GM18870 (cell line): ENCODE data around the gene PCDHGA1.
"Not testable (repeated sequence)": the region's sequence is repeated elsewhere in the genome, so short reads cannot be mapped to it uniquely, and the experiment has no call there.

ENCODE experiments used
- ATAC-seq: cut with Tn5 transposase; IDR thresholded peaks from one replicate; pipeline ENCODE4 v1.9.1; 2021; ENCODE audit warnings: moderate library complexity; ENCODE audit not compliant: unreplicated experiment

PCDHGA1 gene

GRCh38 chr5:141409598-141410306 lies 79.4 kb downstream of the PCDHGA1 start:
- no peak for ATAC-seq

DNA sequence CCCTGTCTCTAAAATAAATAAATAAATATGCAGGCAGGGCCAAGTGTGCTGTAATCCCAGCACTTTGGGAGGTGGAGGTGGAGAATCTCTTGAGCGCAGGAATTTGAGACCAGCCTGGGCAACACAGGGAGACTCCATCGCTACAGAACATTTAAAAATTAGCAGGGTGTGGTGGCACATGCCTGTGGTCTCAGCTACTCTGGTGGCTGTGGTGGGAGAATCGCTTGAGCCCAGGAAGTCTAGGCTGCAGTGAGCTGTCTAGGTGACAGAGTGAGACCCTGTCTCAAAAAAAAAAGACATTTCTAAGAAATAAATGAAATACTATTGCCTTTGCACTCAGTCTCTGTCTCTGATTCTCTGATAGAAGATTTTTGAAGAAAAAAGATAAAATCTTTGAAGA lies 81.3 kb downstream of the PCDHGA1 start:
- no peak for ATAC-seq

DNA sequence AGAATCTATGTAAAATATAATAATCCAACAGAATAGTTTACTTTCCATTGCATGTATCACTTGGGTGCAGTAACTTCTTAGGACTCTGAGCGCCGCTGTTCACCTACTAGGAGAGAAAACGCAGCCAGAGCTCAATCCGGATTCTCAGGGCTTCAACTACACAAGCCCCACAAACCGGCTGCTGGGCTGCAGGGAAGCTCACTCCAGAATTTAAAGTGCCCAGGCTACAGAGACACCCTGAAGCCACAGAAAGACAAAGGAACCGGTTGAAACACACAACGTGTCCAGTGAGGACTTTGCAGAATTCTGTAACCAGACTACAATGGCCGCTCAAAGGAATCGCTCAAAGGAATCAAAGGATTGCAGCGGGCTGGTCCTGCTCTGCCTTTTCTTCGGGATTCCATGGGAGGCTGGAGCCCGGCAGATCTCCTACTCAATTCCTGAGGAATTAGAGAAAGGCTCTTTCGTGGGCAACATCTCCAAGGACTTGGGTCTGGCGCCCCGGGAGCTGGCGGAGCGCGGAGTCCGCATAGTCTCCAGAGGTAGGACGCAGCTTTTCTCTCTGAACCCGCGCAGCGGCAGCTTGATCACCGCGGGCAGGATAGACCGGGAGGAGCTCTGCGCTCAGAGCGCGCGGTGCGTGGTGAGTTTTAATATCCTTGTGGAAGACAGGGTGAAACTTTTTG lies 82.7 kb downstream of the PCDHGA1 start, which contains the start of gene PCDHGA10:
PCDHGA10 (plus strand) TSS at position 134 of the 686 bp plus-strand sequence; CDS start at position 323, 189 bp downstream.
- peak; percentile 78 for ATAC-seq

DNA sequence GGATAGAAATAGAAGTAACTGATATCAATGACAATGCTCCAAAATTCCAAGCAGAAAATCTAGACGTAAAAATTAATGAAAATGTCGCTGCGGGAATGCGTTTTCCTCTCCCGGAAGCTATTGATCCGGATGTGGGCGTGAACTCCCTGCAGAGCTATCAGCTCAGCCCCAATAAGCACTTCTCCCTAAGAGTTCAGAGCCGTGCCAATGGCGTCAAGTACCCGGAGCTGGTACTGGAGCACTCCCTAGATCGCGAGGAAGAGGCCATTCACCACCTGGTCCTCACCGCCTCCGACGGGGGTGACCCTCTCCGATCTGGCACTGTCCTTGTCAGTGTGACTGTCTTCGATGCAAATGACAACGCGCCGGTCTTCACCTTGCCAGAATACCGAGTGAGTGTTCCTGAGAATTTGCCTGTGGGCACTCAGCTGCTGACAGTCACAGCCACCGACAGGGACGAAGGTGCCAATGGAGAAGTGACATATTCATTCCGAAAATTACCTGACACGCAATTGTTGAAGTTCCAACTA lies 83.3 kb downstream of the PCDHGA1 start:
- no peak for ATAC-seq

- ATAC-seq = not testable (repeated sequence)
These were observed 84.4 kb downstream of the PCDHGA1 start for GRCh38 chr5:141414548-141415274.

- not testable (repeated sequence) for ATAC-seq
These were observed 84.9 kb downstream of the PCDHGA1 start for GRCh38 chr5:141415275-141415618.

- ATAC-seq = peak; percentile 68
These were observed 87.3 kb downstream of the PCDHGA1 start, which contains the start of gene PCDHGB7 for GRCh38 chr5:141417494-141418172. PCDHGB7 (plus strand) TSS chr5:141417677; CDS start chr5:141417860, 183 bp downstream.

DNA sequence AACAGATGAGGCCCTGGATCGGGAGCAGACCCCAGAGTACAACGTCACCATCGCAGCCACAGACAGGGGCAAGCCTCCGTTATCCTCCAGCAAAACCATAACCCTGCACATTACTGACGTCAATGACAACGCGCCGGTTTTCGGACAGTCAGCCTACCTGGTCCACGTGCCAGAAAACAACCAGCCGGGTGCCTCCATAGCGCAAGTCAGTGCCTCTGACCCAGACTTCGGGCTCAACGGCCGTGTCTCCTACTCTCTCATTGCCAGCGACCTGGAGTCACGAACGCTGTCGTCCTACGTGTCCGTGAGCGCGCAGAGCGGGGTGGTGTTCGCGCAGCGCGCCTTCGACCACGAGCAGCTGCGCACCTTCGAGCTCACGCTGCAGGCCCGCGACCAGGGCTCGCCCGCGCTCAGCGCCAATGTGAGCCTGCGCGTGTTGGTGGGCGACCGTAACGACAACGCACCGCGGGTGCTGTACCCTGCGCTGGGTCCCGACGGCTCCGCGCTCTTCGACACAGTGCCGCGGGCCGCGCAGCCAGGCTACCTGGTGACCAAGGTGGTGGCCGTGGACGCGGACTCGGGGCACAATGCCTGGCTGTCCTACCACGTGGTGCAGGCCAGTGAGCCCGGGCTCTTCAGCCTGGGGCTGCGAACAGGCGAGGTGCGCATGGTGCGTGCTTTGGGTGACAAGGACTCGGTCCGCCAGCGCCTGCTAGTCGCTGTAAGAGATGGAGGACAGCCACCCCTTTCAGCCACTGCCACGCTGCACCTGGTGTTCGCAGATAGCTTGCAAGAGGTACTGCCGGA lies 89.0 kb downstream of the PCDHGA1 start:
- ATAC-seq = no peak

- no peak for ATAC-seq
These were observed 90.7 kb downstream of the PCDHGA1 start, which contains the start of gene PCDHGA11 for GRCh38 chr5:141420855-141421488. PCDHGA11 (plus strand) TSS chr5:141421051; CDS start chr5:141421228, 177 bp downstream.

DNA sequence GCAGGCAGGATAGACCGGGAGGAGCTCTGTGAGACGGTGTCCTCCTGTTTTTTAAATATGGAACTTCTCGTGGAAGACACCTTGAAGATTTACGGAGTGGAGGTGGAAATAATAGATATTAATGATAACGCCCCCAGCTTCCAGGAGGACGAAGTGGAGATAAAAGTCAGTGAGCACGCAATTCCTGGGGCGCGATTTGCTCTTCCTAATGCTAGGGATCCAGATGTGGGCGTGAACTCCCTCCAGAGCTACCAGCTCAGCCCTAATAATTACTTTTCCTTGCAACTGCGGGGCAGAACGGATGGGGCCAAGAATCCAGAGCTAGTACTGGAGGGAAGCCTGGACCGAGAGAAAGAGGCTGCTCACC lies 91.2 kb downstream of the PCDHGA1 start:
- no peak for ATAC-seq

DNA sequence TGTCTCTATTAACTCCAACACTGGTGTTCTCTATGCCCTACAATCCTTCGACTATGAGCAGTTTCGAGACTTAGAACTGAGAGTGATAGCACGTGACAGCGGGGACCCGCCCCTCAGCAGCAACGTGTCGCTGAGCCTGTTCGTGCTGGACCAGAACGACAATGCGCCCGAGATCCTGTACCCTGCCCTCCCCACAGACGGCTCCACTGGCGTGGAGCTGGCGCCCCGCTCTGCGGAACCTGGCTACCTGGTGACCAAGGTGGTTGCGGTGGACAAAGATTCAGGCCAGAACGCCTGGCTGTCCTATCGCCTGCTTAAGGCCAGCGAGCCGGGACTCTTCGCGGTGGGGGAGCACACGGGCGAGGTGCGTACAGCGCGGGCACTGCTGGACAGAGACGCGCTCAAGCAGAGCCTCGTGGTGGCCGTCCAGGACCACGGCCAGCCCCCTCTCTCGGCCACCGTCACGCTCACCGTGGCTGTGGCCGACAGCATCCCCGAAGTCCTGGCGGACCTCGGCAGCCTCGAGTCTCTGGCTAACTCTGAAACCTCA lies 92.5 kb downstream of the PCDHGA1 start:
- no peak for ATAC-seq

DNA sequence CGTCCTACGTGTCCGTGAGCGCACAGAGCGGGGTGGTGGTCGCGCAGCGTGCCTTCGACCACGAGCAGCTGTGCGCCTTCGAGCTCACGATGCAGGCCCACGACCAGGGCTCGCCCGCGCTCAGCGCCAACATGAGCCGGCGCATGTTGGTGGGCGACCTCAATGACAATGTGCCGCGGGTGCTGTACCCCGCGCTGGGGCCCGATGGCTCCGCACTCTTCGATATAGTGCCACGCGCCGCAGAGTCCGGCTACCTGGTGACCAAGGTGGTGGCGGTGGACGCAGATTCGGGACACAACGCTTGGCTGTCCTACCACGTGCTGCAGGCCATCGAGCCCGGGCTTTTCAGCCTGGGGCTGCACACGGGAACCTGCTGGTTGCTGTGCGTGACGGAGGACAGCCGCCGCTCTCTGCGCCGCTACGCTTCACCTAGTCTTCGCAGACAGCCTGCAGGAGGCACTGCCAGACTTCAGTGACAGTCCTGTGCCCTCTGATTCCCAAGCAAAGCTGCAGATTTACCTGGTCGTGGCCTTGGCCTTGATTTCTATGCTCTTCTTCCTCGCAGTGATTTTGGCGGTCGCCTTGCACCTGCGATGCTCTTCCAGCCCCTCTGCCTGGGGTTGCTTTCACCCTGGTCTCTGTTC lies 97.6 kb downstream of the PCDHGA1 start:
- ATAC-seq = no peak

DNA sequence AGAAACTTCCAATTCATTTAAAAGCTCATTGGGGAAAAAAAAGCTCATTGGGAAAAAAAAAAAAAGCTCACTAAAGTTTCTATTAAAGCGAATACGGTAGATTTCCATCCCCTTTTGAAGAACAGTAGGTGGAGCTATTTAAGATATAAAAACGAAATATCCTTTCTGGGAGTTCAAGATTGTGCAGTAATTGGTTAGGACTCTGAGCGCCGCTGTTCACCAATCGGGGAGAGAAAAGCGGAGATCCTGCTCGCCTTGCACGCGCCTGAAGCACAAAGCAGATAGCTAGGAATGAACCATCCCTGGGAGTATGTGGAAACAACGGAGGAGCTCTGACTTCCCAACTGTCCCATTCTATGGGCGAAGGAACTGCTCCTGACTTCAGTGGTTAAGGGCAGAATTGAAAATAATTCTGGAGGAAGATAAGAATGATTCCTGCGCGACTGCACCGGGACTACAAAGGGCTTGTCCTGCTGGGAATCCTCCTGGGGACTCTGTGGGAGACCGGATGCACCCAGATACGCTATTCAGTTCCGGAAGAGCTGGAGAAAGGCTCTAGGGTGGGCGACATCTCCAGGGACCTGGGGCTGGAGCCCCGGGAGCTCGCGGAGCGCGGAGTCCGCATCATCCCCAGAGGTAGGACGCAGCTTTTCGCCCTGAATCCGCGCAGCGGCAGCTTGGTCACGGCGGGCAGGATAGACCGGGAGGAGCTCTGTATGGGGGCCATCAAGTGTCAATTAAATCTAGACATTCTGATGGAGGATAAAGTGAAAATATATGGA lies 100.2 kb downstream of the PCDHGA1 start, which contains the start of gene PCDHGA12:
PCDHGA12 (plus strand) TSS at position 176 of the 782 bp plus-strand sequence; CDS start at position 429, 253 bp downstream.
- peak; percentile 93 for ATAC-seq

DNA sequence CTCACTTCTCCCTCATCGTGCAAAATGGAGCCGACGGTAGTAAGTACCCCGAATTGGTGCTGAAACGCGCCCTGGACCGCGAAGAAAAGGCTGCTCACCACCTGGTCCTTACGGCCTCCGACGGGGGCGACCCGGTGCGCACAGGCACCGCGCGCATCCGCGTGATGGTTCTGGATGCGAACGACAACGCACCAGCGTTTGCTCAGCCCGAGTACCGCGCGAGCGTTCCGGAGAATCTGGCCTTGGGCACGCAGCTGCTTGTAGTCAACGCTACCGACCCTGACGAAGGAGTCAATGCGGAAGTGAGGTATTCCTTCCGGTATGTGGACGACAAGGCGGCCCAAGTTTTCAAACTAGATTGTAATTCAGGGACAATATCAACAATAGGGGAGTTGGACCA lies 101.0 kb downstream of the PCDHGA1 start:
- no peak for ATAC-seq

GRCh38 chr5:141432308-141432707 lies 102.0 kb downstream of the PCDHGA1 start:
- not testable (repeated sequence) for ATAC-seq

GRCh38 chr5:141432726-141433125 lies 102.4 kb downstream of the PCDHGA1 start:
- ATAC-seq = not testable (repeated sequence)

- ATAC-seq = no peak
These were observed 103.7 kb downstream of the PCDHGA1 start for GRCh38 chr5:141434006-141434405.

DNA sequence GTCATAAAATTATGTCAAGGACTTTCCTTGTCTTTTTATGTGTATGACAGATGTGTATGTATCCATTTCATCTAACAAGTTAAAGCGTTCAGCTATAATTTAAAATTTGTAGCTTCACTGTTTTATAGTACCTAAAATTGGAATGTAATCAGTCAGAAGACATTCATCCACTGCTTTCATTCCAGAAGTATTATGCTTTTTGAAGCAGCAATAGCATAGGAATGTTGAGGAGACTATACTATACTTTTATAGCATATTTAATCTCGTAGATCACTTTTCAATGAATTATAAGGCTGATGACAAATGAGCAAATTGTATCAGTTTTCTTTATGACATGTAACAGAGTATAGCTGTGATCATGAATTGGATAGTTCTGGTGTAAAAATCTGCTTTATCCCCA lies 106.9 kb downstream of the PCDHGA1 start:
- no peak for ATAC-seq
